Left lung (tissue), 10 donors: ENCODE results near the gene EIF2S3. TPM values are rescaled to one million over a fixed set of nuclear protein-coding genes. Genes with fewer than 3 reads are reported as not detected.

Experiments used
- ATAC-seq: fragments of 200-7000 bp; cut with Tn5 transposase; one replicate; pipeline ENCODE4 v1.9.1; 2020; ENCODE audit warnings: moderate library complexity
- DNase-seq, 4 donors: peaks; one replicate each; pipeline ENCODE4 v3.0.0-alpha.2; 2013 to 2020
- H3K27ac ChIP-seq, 2 donors: fragments of 200-600 bp; sonication (generic) in 1 of 2; one replicate each; pipeline versions ENCODE4 v1.5.0 to v1.8.0; 2020 to 2021
- H3K27me3 ChIP-seq, 2 donors: fragments of 200-600 bp; sonication (generic) in 1 of 2; one replicate each; pipeline versions ENCODE4 v1.5.0 to v1.8.0; 2020 to 2021
- H3K36me3 ChIP-seq, 2 donors: fragments of 200-600 bp; sonication (generic) in 1 of 2; one replicate each; pipeline versions ENCODE4 v1.5.0 to v1.8.0; 2020 to 2021
- H3K4me1 ChIP-seq, 2 donors: fragments of 200-600 bp; one replicate each; pipeline ENCODE4 v1.8.0; 2021
- H3K4me3 ChIP-seq, 2 donors: fragments of 200-600 bp; sonication (generic) in 1 of 2; one replicate each; pipeline versions ENCODE4 v1.5.0 to v1.8.0; 2020 to 2021; ENCODE audit warnings: mild to moderate bottlenecking in 1 of 2
- H3K9me3 ChIP-seq, 2 donors: fragments of 200-600 bp; sonication (generic) in 1 of 2; one replicate each; pipeline versions ENCODE4 v1.5.0 to v1.8.0; 2020 to 2021
- CTCF ChIP-seq, 2 donors: fragments of 200-600 bp; sonication (generic) in 1 of 2; IDR thresholded peaks; one replicate each; pipeline versions ENCODE4 v1.5.0 to v1.8.0; 2021; ENCODE audit warnings: antibody characterized with exemption in 2 of 2
- intact Hi-C, 2 donors: fragments of 100-400 bp; cut with DNase I; formaldehyde crosslinking; loops; one replicate each; pipeline versions ENCODE4 v1.11.2 to v1.14.2; 2022
- polyA plus RNA-seq, 6 donors: library from polyadenylated mRNA; unstranded; fragments of 120-200 nt; gene quantifications; one replicate each; pipeline ENCODE4 v1.2.1, GENCODE V29; 2013; ENCODE audit not compliant: insufficient read length in 6 of 6
- total RNA-seq, 2 donors: library from RNA; stranded (reverse); fragmentation: NEBNext Ultra II Directional; extraction: Animal tissue kit (Norgen Biotek cat#: 25700); gene quantifications; one replicate each; pipeline ENCODE4 v1.2.1, GENCODE V29; 2021
- donor health status: DM: no; HTN: yes; CAD: no.
- donor health status: DM: no; HTN: no; CAD: no.

EIF2S3 gene
- total and polyA plus RNA-seq, 8 donors = 140 to 259 (median 210) TPM

DNA sequence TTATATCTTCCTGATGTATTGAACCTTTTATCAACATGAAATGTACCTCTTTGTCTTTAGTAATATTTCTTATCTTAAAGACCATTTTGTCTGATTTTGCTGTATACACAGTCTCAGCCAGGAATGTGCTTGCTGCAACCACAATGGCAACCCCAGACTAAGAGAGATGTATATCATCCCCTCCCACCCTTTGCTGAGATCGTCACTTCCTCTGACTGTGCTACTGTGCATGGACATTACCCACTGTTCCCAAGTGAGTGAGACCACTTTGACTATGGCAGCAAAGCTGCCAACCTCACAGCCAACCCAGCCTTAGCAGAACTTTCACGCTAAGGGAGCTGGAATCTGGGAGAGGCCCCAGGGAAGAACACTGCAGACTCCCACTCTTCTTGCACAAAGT, 46.0 kb downstream of the EIF2S3 start:
- Histone ChIP-seq H3K27me3 (no peaks in the 10 kb centered on the region), H3K36me3 (no peaks in the 10 kb centered on the region), H3K4me3 (no peak overlapping the region), H3K4me1 (no peaks in the 10 kb centered on the region), H3K9me3 (no peaks in the 10 kb centered on the region), H3K27ac (no peak overlapping the region)
- intact Hi-C loops = no loop called here
- TF ChIP-seq CTCF (IDR thresholded peaks at IDR 0.05) = no peak
- ATAC-seq (no peak), DNase-seq (no peak)

- TF ChIP-seq CTCF (IDR thresholded peaks at IDR 0.05) = no peak
- Histone ChIP-seq H3K27ac (no peak overlapping the region), H3K36me3 (no peaks in the 10 kb centered on the region), H3K9me3 (no peaks in the 10 kb centered on the region), H3K4me1 (no peaks in the 10 kb centered on the region), H3K4me3 (no peak overlapping the region), H3K27me3 (no peaks in the 10 kb centered on the region)
- ATAC-seq (no peak), DNase-seq (no peak)
- intact Hi-C loops = no loop called here
Observed at GRCh38 chrX:24110069-24110468, 55.3 kb downstream of the EIF2S3 start.

DNA sequence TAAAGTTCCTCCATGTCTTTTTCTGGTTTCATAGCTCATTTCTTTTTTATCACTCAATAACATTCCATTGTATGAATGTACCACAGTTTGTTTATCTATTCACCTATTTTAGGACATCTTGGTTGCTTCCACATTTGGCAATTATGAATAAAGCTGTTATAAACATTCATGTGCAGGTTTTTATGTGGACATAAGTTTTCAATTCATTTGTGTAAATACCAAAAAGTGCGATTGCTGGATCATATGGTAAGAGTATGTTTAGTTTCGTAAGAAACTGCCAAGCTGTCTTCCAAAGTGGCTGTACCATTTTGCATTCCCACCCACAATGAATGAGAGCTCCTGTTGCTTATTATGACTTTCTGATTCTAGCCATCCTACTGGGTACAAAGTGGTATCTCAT, 58.4 kb downstream of the EIF2S3 start:
- Histone ChIP-seq H3K27me3 (no peaks in the 10 kb centered on the region), H3K27ac (no peak overlapping the region), H3K9me3 (no peaks in the 10 kb centered on the region), H3K36me3 (no peaks in the 10 kb centered on the region), H3K4me3 (no peak overlapping the region), H3K4me1 (no peaks in the 10 kb centered on the region)
- DNase-seq (no peak), ATAC-seq (no peak)
- intact Hi-C loops = no loop called here
- TF ChIP-seq CTCF (IDR thresholded peaks at IDR 0.05) = no peak

GRCh38 chrX:24117258-24117657, 62.5 kb downstream of the EIF2S3 start:
- H3K36me3 ChIP-seq = no peaks in the 10 kb centered on the region
- H3K27me3 ChIP-seq = no peaks in the 10 kb centered on the region
- ATAC-seq (peak; percentile 59), DNase-seq (peak in 2 of 4 donors; percentile 73 to 75)
- H3K27ac ChIP-seq = peak overlapping the region in 1 of 2 donors; percentile 44
- no peak overlapping the region for H3K4me3 ChIP-seq
- TF ChIP-seq CTCF (IDR thresholded peaks at IDR 0.05) = no peak
- no peaks in the 10 kb centered on the region for H3K4me1 ChIP-seq
- no peaks in the 10 kb centered on the region for H3K9me3 ChIP-seq
- intact Hi-C loops = no loop called here

GRCh38 chrX:24124244-24124799, 69.6 kb downstream of the EIF2S3 start:
- ATAC-seq = no peak
- H3K27me3 ChIP-seq = peaks cover 0 to 7% of the 10 kb centered on the region in 2 donors
- no peak for DNase-seq
- intact Hi-C loops = no loop called here
- TF ChIP-seq CTCF (IDR thresholded peaks at IDR 0.05) = no peak
- no peaks in the 10 kb centered on the region for H3K36me3 ChIP-seq
- no peak overlapping the region for H3K27ac ChIP-seq
- no peaks in the 10 kb centered on the region for H3K4me1 ChIP-seq
- no peaks in the 10 kb centered on the region for H3K9me3 ChIP-seq
- no peak overlapping the region for H3K4me3 ChIP-seq
